HuH-7.5 (cell line): ENCODE results near the gene LMAN1L.

Experiments used
- DNase-seq: peaks from one replicate; pipeline ENCODE4 v3.0.0; 2011; ENCODE audit warnings: low spot score

LMAN1L gene

DNA sequence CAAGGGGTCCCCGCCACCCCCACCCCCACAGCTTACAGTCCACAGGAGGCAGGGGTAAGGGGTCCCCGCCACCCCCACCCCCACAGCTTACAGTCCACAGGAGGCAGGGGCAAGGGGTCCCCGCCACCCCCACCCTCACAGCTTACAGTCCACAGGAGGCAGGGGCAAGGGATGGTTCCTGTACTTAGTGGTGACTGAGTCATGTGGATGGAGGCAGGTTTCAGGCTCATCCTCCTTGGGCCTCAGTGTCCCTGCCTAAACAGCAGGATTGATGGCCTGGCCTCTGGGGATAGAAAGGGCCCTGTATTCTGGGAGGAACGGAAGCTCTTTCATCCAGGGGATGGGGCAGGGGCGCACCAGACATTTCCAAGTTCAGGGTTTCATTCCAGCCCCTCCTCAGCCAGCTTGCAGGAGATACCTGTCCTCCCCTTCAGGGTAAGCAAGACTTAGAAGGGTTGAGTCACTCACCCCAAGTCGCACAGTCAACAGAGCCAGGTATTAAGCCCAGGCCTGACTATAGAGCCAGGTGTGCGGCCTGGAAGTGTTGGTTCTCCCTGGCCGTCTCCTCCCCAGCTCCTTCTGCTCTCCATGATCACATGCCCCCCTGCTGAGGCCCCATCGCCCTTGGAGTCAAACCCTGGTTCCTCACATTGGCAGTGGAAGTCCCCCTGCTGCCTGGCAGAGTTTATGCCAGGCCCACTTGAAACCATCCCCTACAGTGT, 18.2 kb upstream of the LMAN1L start:
- DNase-seq, result no peak

DNA sequence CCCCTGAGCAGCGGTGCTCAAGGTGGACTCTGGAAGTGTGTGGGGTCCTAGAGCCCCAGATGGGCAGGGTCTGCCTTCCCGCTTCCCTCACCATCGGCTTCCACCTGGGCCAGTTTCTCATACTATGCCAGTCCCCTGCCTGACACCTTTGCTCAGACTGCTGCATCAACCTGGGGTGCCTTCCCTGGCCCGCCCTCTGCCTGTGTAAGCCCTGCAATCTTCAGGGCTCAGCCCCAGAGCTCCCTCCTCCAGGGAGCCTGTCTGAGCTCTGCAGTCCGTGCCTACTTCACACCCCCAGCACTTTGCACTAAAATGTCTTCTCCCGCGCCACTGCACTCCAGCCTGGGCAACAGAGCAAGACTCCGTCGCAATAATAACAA, 17.7 kb upstream of the LMAN1L start:
- no peak for DNase-seq

DNA sequence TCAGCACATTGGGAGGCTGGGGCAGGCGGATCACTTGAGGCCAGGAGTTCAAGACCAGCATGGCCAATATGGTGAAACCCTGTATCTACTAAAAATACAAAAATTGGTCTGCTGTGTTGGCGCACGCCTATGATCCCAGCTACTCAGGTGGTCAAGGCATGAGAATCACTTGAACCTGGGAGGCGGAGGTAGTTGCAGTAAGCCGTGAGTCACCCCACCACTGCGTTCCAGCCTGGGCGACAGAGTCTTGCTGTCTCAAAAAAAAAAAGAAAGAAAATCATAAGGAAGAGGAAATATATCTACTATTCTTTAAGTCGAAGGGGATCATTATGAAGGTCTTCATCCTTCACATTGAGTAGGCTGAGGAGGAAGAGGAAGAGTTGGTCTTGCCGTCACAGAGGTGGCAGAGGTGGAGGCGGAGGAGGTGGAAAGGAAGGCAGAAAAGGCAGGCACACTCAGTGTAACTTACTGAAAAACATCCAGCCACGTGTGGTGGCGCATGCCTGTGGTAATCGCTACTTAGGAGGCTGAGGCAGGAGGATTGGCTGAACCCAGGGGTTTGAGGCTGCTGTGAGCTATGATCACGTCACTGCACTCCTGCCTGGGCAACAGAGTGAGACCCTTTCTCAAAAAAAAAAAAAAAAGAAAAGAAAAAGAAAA, 16.5 kb upstream of the LMAN1L start:
- DNase-seq, result no peak

DNA sequence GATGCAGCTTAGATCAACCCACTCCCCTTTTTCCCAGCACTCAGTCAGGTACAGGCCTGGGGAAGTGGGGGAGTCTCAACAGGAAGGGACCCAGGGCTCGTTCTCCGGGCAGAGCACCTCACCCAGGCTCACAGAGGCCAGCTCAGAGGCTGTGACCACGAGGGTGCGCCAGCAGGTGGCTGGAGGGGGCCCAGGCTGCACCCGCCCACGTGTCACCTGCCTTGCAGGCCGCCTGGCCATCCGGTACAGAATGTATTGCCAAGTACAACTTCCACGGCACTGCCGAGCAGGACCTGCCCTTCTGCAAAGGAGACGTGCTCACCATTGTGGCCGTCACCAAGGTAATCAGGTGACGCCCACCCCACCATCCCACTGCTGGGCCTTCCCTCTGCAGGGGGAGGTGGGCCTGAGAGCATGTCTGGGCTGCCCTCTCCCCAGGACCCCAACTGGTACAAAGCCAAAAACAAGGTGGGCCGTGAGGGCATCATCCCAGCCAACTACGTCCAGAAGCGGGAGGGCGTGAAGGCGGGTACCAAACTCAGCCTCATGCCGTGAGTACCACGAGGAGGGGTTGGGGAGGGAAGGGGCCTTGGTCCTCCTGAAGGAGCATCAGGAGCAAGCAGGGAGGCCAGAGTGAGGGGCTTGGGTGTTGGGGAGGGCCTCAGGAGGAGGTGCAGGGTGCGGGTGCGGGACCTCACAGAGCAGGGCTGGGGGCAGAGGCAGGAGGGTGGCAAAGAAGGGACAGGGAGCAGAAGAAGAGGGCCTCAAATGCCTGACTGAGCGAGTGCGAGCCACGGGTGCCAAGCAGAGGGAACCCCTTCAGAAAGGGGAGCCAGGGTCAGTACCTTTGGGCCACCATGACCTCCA, 14.0 kb upstream of the LMAN1L start:
- DNase-seq, result no peak

DNA sequence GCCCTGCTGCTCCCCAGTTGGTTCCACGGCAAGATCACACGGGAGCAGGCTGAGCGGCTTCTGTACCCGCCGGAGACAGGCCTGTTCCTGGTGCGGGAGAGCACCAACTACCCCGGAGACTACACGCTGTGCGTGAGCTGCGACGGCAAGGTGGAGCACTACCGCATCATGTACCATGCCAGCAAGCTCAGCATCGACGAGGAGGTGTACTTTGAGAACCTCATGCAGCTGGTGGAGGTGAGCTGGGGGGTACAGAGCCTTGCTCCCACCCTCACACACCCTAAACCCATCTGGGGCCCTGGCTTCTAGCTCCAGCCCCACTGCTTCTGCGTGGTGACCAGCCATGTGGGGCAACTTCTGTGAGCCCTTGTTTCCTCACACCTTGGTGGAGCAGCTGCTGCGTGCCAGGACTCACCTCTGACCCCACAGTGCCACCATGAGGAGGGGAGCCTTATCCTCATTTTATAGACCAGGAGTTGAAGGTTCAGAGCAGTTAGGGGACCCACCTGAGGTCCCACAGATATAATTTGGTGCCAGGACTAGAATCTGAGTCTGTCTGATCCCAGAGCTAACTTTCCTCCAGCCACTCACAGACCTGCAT, 13.3 kb upstream of the LMAN1L start:
- DNase-seq, result no peak

DNA sequence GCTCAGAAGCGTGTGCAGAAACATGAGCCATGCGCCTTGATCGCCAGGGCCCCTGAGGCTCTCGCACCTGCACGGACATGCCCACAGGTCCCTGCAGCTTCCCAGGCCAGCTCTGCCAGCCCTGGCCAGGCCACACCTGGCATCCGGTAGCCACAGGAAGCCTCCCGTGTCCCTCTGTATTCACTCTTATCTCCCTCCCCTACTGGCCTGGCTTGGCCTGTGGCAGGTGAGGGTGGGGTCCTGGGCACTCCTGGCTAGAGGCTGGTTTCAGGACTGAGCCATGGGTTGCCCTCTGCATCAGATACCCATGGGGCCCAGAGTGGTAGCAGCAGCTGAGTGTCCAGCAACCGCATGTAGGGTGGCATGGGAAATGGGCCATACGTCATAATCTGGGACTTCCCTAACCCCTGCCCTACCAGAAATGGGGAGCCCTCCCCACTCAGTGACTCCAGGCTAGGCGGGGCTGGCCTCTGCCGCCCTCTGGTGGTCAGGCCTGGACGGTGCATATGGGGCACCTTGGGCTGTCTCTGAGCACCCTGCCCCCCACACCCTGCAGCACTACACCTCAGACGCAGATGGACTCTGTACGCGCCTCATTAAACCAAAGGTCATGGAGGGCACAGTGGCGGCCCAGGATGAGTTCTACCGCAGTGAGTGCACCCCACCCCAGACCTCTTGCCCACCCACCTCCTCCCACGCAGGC, 12.6 kb upstream of the LMAN1L start:
- peak; percentile 98 for DNase-seq

DNA sequence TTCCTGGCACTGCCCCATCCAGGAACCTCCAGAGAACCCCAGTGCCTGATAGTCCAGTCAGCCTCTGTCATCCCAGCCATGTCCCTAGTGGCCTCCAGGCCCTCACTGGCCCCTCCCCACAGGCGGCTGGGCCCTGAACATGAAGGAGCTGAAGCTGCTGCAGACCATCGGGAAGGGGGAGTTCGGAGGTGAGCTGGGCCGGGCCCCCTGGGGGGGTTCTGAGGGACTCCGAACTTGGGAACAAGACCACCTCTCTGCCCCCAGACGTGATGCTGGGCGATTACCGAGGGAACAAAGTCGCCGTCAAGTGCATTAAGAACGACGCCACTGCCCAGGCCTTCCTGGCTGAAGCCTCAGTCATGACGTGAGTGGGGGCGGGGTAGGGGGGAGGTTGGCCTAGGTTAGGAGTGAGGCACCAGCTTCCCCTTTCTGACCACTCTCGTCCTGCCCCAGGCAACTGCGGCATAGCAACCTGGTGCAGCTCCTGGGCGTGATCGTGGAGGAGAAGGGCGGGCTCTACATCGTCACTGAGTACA, 12.0 kb upstream of the LMAN1L start:
- DNase-seq, result no peak

DNA sequence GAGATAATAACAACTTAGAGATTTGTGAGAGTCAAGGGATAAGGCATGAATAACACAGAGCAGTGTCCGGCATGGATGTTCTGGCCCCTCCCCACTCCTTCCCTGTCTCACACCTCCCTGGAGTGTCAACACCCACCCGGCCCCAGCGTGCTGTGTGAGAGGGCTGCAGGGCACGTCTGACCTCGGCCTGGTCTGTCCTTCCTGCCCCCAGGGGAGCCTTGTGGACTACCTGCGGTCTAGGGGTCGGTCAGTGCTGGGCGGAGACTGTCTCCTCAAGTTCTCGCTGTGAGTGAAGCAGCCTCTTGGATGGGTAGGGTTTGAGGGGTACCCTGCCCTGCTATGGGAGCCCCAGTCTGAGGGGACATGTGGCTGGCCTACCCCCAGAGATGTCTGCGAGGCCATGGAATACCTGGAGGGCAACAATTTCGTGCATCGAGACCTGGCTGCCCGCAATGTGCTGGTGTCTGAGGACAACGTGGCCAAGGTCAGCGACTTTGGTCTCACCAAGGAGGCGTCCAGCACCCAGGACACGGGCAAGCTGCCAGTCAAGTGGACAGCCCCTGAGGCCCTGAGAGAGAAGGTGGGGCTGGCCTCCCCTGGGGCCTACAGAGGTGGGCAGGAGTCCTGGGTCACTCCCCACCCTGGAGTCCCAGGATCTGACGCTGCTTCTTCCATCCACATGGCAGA, 11.2 kb upstream of the LMAN1L start:
- no peak for DNase-seq

DNA sequence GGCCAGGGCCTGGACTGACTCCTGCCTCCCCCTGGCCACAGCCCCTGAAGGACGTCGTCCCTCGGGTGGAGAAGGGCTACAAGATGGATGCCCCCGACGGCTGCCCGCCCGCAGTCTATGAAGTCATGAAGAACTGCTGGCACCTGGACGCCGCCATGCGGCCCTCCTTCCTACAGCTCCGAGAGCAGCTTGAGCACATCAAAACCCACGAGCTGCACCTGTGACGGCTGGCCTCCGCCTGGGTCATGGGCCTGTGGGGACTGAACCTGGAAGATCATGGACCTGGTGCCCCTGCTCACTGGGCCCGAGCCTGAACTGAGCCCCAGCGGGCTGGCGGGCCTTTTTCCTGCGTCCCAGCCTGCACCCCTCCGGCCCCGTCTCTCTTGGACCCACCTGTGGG, 10.3 kb upstream of the LMAN1L start:
- DNase-seq, result no peak

DNA sequence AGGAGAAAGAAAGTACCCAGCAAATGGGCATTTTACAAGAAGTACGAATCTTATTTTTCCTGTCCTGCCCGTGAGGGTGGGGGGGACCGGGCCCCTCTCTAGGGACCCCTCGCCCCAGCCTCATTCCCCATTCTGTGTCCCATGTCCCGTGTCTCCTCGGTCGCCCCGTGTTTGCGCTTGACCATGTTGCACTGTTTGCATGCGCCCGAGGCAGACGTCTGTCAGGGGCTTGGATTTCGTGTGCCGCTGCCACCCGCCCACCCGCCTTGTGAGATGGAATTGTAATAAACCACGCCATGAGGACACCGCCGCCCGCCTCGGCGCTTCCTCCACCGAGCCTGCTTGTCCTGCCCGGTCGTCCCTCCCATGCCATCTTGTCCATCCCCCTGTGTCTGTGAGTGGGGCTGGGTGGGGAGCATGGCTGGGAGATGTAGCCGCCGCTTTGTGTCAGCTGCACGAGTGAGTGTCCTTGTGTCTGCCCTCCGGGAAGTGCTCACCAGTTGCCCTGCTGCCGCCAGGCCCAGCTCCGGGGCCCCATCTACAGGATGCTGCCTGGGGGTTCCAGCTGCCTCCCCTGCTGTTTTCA, 9.7 kb upstream of the LMAN1L start:
- DNase-seq, result no peak

DNA sequence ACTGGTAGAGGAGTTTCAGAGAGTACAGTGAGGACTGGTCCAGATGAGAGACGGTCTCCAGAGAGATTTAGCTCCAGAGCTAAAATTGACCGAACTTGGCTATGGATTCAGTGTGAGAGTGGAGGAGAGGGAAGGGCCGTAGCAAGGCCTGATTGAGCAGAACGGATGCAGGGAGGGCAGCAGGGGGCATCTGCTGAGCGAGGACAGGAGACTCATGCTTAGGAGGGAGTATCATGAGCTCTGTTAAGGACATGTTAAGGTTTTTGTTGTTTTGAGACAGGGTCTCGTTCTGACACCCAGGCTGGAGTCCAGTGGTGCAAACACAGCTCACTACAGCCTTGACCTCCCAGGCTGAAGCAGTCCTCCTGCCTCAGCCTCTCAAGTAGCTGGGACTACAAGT, 7.7 kb upstream of the LMAN1L start:
- no peak for DNase-seq

DNA sequence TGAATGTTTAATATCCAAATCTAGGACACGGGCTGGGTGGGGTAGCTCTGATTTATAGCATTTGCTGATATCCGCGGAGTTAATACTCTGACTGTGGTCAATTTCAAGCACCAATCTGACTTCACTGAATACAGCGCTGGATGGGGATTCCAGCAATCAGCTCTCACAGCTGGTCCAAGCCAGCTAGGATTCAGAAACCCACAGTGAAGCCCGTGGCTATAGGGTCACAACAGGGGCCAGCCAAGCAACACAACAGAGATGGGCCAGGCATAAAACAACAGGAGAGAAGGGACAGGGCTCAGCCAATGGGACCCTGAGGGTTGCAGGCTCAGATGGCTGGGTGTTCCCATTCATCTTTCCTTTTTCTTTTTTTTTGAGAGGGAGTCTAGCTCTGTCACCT, 5.4 kb upstream of the LMAN1L start:
- no peak for DNase-seq

DNA sequence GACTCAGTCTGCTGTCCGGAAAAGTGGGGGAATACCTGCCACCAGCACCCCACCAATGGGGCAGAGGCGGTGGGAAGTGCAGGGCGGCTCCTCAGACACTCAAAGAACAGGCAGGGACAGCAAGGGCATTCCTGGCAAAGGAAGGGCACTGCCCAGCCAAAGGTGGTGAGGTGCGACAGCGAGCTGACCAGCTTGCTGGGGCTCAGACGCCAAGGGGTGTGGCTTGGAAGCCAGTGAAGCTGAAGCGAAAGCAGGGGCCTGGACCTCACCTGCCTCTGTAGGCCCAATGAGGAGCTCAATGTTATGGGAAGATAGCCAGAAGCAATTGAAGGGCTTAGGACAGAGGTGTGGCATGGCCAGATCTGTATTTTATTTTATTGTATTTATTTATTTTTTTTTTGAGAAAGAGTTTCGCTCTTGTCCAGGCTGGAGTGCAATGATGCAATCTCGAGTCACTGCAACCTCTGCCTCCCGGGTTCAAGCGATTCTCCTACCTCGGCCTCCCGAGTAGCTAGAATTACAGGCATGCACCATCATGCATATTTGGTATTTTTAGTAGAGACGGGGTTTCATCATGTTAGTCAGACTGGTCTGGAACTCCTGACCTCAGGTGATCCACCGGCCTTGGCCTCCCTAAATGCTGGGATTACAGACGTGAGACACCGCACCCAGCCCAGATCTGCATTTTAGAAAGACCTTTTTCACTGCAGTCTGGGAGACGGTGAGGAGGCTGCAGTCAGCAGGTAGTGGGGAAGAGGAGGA, 4.4 kb upstream of the LMAN1L start:
- no peak for DNase-seq

DNA sequence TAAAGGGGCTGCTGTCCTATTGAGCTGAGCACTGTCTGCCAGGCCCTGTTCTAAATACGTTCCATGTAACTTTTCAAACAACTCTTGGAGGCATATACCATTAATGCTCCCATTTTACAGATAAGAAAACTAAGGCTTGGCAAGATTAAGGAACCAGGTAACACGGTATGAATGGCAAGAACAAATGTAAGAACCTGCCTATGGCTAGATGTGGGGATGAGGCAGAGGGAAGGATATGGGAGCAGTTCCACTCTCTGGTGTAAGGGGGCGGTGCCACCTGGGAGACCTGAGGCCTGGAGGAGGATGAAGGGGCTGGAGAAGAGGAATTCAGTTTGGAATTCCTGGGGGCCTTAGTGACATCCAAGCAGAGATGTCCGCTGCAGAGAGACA, 3.8 kb upstream of the LMAN1L start:
- DNase-seq, result no peak

DNA sequence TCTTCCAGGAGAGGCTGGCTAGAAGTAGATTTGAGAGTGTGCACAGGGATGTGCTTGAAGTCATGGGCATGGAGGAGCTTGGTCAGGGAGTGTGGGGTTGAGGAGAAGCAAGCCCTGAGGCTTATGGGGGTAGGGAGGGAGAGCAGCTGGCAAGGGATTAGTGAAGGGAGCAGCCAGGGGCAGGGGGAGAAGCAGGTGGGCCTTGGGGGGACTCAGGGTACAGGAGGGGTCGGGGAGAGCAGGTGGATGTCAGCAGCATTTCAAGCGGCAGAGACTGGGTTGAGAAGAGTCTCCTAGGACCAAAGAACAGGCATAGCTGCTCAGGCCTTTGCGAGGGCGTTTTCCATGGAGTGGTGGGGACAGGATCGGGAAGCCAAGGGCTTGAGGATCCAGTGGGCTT, 3.4 kb upstream of the LMAN1L start:
- DNase-seq, result no peak

DNA sequence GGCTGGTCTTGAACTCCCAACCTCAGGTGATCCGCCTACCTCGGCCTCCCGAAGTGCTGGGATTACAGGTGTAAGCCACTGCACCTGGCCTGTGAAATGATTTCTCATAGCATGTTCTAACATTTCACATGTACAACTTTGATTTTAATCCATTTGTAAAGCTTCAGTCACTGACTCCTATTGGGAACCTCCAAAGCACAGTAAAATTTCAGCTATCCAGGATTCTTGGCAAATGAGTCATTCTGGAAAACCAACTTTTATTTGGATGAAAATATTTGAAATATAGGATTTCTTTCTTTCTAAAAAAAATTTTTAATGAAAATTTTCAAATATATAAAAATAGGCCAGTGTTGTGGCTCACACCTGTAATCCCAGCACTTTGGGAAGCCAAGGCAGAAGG, 2.7 kb upstream of the LMAN1L start:
- DNase-seq, result no peak

DNA sequence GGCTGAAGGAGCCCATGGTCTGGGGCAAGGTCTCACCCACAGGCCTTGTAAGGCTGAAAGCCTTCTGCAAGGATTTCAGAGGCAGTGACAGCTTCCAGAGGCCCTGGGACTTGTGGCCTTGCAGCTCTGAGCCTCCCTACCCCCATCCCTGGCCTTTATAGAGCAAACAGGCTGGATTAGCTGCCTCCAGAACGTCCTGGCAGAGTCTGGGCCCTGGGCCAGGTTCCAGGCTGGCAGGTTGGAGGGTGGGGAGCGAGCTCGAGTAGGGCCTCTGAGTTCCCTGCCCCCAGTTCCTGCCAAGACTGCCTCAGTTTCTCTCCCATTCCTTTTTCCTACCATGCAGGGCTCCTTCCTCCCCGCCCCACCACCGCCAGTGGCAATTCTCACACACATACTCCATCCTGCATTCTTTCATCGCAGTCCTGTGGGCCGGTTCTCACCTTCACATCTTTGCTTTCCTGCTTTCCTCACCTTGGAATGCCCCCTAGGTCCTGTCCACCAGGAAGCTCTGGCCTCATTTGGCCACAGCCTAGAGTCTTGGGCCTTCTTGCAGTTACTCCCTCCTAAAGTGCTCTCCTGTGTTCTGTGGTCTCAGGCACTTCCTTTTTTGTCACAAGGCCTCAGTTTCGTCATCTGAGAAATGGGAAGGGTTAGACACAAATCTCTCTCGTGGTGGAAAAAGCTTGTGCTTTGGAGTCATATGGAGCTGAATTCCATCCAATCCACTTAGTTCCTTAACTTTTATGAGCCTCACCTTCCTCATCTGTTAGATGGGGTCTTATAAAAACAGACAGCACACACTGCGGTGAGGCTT, 2.7 kb downstream of the LMAN1L start:
- no peak for DNase-seq

DNA sequence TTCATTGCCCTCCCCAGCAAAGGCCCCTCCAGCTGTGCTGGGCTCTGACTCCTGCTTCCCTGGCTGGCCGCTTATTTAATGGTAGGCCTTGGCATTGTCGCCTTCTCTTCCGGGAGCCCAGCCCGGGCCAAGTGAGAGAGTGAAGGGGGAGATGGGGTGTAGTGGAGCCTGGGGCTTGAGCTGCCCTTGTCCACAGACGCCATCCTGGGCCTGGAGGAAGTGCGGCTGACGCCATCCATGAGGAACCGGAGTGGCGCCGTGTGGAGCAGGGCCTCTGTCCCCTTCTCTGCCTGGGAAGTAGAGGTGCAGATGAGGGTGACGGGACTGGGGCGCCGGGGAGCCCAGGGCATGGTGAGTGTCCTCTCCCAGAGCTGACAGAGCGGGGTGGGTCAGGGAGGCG, 3.3 kb downstream of the LMAN1L start:
- no peak for DNase-seq
